Activated T-helper 2 cell treated with anti-CD3 and anti-CD28 coated beads, Interferon-gamma antibody, Interleukin-2, Interleukin-4, amounts not matched to agents 10 μg/mL and 5 μg/mL and 100 μg/mL, durations not matched to agents 14 hours and 24 hours and 36 hours (primary cell): ENCODE measurements around the gene EID2. TPM values are rescaled to one million over a fixed set of nuclear protein-coding genes. Genes with fewer than 3 reads are reported as not detected.

ENCODE experiments used
- DNase-seq: peaks from one replicate; pipeline ENCODE4 v3.0.0; 2021; ENCODE audit warnings: low spot score
- H3K27ac Mint-ChIP-seq: one replicate; pipeline ENCODE4 v1.8.0; 2021; ENCODE audit warnings: mixed read lengths
- H3K27me3 Mint-ChIP-seq: one replicate; pipeline ENCODE4 v1.8.0; 2021; ENCODE audit warnings: low read depth, mixed read lengths
- H3K36me3 Mint-ChIP-seq: one replicate; pipeline ENCODE4 v1.8.0; 2021; ENCODE audit warnings: low read depth, mixed read lengths
- H3K4me1 Mint-ChIP-seq: one replicate; pipeline ENCODE4 v1.8.0; 2021; ENCODE audit warnings: low read depth, mixed read lengths
- H3K4me3 Mint-ChIP-seq: one replicate; pipeline ENCODE4 v1.8.0; 2021; ENCODE audit warnings: low read depth, mild to moderate bottlenecking, moderate library complexity, mixed read lengths
- H3K9me3 Mint-ChIP-seq: one replicate; pipeline ENCODE4 v1.8.0; 2021; ENCODE audit warnings: mixed read lengths
- intact Hi-C: fragments of 100-400 bp; cut with micrococcal nuclease; formaldehyde crosslinking; loops from one replicate; pipeline ENCODE4 v1.15.1; 2023
- total RNA-seq: library from RNA; stranded (reverse); gene quantifications from 2 replicates; pipeline ENCODE4 v1.2.3, GENCODE V29; 2022

EID2 gene
- total RNA-seq, 1 donor from 2014 or later: 17.2 TPM

DNA sequence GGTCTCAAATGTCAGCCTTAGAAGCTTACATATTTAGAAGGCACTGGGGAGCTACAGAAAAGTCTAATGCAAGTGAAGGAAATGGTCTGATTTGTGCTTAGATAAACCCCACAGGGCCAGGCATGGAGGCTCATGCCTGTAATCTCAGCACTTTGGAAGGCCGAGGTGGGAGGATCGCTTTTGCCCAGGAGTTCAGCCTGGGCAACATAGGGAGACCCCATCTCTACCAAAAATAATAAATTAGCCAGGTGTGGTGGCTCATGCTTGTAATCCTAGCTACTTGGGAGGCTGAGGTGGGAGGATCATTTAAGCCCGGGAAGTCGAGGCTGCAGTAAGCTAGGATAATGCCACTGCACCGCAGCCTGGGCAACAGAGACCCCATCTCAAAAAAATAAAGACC lies 43.9 kb downstream of the EID2 start:
- H3K9me3 Mint-ChIP-seq: no peaks in the 10 kb centered on the region
- peaks cover 13% of the 10 kb centered on the region for H3K4me1 Mint-ChIP-seq
- H3K27me3 Mint-ChIP-seq: peaks cover 39% of the 10 kb centered on the region
- intact Hi-C loops: loop anchor here (5.0 kb wide), 1 partner anchor 36 kb away; the partner anchor contains the start of gene EID2B
- H3K27ac Mint-ChIP-seq: no peak overlapping the region
- peaks cover 3% of the 10 kb centered on the region for H3K36me3 Mint-ChIP-seq
- H3K4me3 Mint-ChIP-seq: no peak overlapping the region
- DNase-seq: no peak

DNA sequence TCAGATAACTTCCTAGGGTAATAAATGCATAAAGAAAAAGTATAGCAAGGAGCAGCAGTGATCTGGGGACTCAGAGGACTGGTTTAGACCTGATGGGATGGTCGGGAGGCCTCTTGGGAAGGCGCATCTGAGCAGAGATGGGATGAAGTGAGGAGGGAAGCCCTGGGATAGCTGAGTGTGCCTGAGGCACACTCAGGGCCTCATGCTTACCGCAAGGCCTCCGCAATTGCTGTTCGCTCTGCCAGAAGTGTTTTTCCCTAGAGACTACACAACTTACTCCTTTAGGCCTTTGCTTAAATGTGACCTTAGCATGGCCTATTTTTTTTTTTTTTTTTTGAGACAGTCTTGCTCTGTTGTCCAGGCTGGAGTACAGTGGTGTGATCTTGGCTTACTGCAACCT lies 45.3 kb downstream of the EID2 start:
- peaks cover 26% of the 10 kb centered on the region for H3K27me3 Mint-ChIP-seq
- no peaks in the 10 kb centered on the region for H3K9me3 Mint-ChIP-seq
- DNase-seq: no peak
- H3K27ac Mint-ChIP-seq: no peak overlapping the region
- H3K4me3 Mint-ChIP-seq: no peak overlapping the region
- H3K36me3 Mint-ChIP-seq: peaks cover 11% of the 10 kb centered on the region
- intact Hi-C loops: loop anchor here (5.0 kb wide), 1 partner anchor 38 kb away; the partner anchor contains the start of gene EID2B
- H3K4me1 Mint-ChIP-seq: peaks cover 10% of the 10 kb centered on the region

GRCh38 chr19:39492788-39493187 lies 47.2 kb downstream of the EID2 start:
- peaks cover 29% of the 10 kb centered on the region for H3K36me3 Mint-ChIP-seq
- H3K27me3 Mint-ChIP-seq: peaks cover 14% of the 10 kb centered on the region
- H3K9me3 Mint-ChIP-seq: no peaks in the 10 kb centered on the region
- H3K4me3 Mint-ChIP-seq: no peak overlapping the region
- intact Hi-C loops: no loop called here
- H3K27ac Mint-ChIP-seq: no peak overlapping the region
- no peaks in the 10 kb centered on the region for H3K4me1 Mint-ChIP-seq
- no peak for DNase-seq

GRCh38 chr19:39492225-39492624 lies 47.7 kb downstream of the EID2 start:
- Mint-ChIP-seq H3K4me1 (no peaks in the 10 kb centered on the region), H3K36me3 (peaks cover 30% of the 10 kb centered on the region), H3K4me3 (no peak overlapping the region), H3K27ac (no peak overlapping the region), H3K9me3 (no peaks in the 10 kb centered on the region), H3K27me3 (peaks cover 12% of the 10 kb centered on the region)
- no peak for DNase-seq
- intact Hi-C loops: no loop called here

DNA sequence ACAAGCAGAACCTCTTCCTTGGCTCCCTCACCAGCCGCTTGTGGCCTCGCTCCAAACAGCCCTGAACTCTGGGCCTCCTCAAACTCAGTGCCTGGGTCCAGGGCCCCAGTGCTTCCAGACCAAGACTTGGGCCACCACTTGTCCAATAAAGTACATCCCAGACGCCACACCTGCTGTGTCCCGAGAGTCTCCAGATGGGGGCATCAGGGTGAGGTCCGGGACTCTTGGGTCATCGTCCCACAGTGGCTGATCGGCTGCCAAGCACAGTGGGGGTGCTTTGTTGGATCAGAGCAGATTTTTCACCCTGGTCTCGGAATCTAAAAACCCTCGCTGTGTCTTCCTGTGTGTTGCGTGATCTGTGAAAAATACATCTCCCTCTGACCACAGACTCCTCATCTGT lies 50.2 kb downstream of the EID2 start:
- H3K4me1 Mint-ChIP-seq: no peaks in the 10 kb centered on the region
- no peaks in the 10 kb centered on the region for H3K27me3 Mint-ChIP-seq
- peaks cover 46% of the 10 kb centered on the region for H3K36me3 Mint-ChIP-seq
- no peak overlapping the region for H3K4me3 Mint-ChIP-seq
- intact Hi-C loops: no loop called here
- no peak overlapping the region for H3K27ac Mint-ChIP-seq
- H3K9me3 Mint-ChIP-seq: no peaks in the 10 kb centered on the region
- DNase-seq: no peak

Other genes starting within 250 kb of the EID2 start
- not detected in 2 replicates for gene IFNL1, start 243.8 kb downstream of the EID2 start, total RNA-seq
- 4.4 and 4.5 TPM in 2 replicates for gene LRFN1, start 219.3 kb downstream of the EID2 start, total RNA-seq
- gene GMFG, start 204.1 kb downstream of the EID2 start, total RNA-seq: 350 and 364 TPM in 2 replicates
- gene SAMD4B, start 197.7 kb downstream of the EID2 start, total RNA-seq: 64.0 TPM in 2 replicates
- 49.5 and 51.1 TPM in 2 replicates for gene PAF1, start 149.1 kb downstream of the EID2 start, total RNA-seq
- gene MED29, start 148.8 kb downstream of the EID2 start, total RNA-seq: 32.3 and 34.7 TPM in 2 replicates
- gene ZFP36, start 133.3 kb downstream of the EID2 start, total RNA-seq: 45.4 and 46.9 TPM in 2 replicates
- 49.8 and 50.7 TPM in 2 replicates for gene PLEKHG2, start 127.5 kb downstream of the EID2 start, total RNA-seq
- gene RPS16, start 104.2 kb downstream of the EID2 start, total RNA-seq: 2,627 and 2,674 TPM in 2 replicates
- gene SUPT5H, start 94.6 kb downstream of the EID2 start, total RNA-seq: 163 and 169 TPM in 2 replicates
- 110 and 115 TPM in 2 replicates for gene TIMM50, start 59.3 kb downstream of the EID2 start, total RNA-seq
- 1.6 and 1.8 TPM in 2 replicates for gene DLL3, start 41.2 kb downstream of the EID2 start, total RNA-seq
- not detected in 2 replicates for gene SELENOV, start 25.0 kb downstream of the EID2 start, total RNA-seq
- gene EID2B, start 7.3 kb downstream of the EID2 start, total RNA-seq: 3.5 and 4.1 TPM in 2 replicates
- not detected in 2 replicates for gene LGALS13, start 62.4 kb upstream of the EID2 start, total RNA-seq
- gene LGALS16, start 115.8 kb upstream of the EID2 start, total RNA-seq: not detected in 2 replicates
- gene LGALS14, start 164.3 kb upstream of the EID2 start, total RNA-seq: not detected in 2 replicates
- 0.30 TPM in 1 of 2 replicates, not detected in the other for gene CLC, start 197.9 kb upstream of the EID2 start, total RNA-seq
- not detected in 2 replicates for gene LEUTX, start 238.7 kb upstream of the EID2 start, total RNA-seq